T-helper 2 cell treated with Interferon-gamma antibody and Interleukin-4, amounts not matched to agents 5 μg/mL and 100 μg/mL, for 36 hours (primary cell): ENCODE data around the gene PLXNC1.

Experiments used
- DNase-seq: peaks from one replicate; pipeline ENCODE4 v3.0.0; 2021; ENCODE audit warnings: low spot score
- H3K27ac Mint-ChIP-seq: one replicate; pipeline ENCODE4 v1.8.0; 2021; ENCODE audit warnings: mild to moderate bottlenecking, mixed read lengths
- H3K27me3 Mint-ChIP-seq: one replicate; pipeline ENCODE4 v1.8.0; 2021; ENCODE audit warnings: low read depth, mixed read lengths
- H3K36me3 Mint-ChIP-seq: one replicate; pipeline ENCODE4 v1.8.0; 2021; ENCODE audit warnings: low read depth, mixed read lengths
- H3K4me1 Mint-ChIP-seq: one replicate; pipeline ENCODE4 v1.8.0; 2021; ENCODE audit warnings: low read depth, mixed read lengths
- H3K4me3 Mint-ChIP-seq: one replicate; pipeline ENCODE4 v1.8.0; 2022; ENCODE audit warnings: mild to moderate bottlenecking, moderate library complexity, mixed read lengths
- H3K9me3 Mint-ChIP-seq: one replicate; pipeline ENCODE4 v1.8.0; 2021; ENCODE audit warnings: mixed read lengths

PLXNC1 gene

GRCh38 chr12:94223842-94224241, 75.5 kb downstream of the PLXNC1 start:
- H3K9me3 Mint-ChIP-seq, result no peaks in the 10 kb centered on the region
- no peak overlapping the region for H3K27ac Mint-ChIP-seq
- no peaks in the 10 kb centered on the region for H3K27me3 Mint-ChIP-seq
- no peak overlapping the region for H3K4me3 Mint-ChIP-seq
- peaks cover 1% of the 10 kb centered on the region for H3K4me1 Mint-ChIP-seq
- no peak for DNase-seq
- H3K36me3 Mint-ChIP-seq, result peaks cover 52% of the 10 kb centered on the region

GRCh38 chr12:94225506-94225905, 77.1 kb downstream of the PLXNC1 start:
- H3K27me3 Mint-ChIP-seq, result no peaks in the 10 kb centered on the region
- DNase-seq, result no peak
- H3K27ac Mint-ChIP-seq, result no peak overlapping the region
- H3K36me3 Mint-ChIP-seq, result peaks cover 56% of the 10 kb centered on the region
- no peaks in the 10 kb centered on the region for H3K9me3 Mint-ChIP-seq
- peaks cover 4% of the 10 kb centered on the region for H3K4me1 Mint-ChIP-seq
- no peak overlapping the region for H3K4me3 Mint-ChIP-seq

GRCh38 chr12:94225947-94226630, 77.7 kb downstream of the PLXNC1 start:
- no peak for DNase-seq
- Mint-ChIP-seq H3K9me3 (no peaks in the 10 kb centered on the region), H3K4me1 (peaks cover 4% of the 10 kb centered on the region), H3K36me3 (peaks cover 56% of the 10 kb centered on the region), H3K4me3 (no peak overlapping the region), H3K27me3 (no peaks in the 10 kb centered on the region), H3K27ac (no peak overlapping the region)

- H3K9me3 Mint-ChIP-seq, result no peaks in the 10 kb centered on the region
- no peak overlapping the region for H3K4me3 Mint-ChIP-seq
Measured at GRCh38 chr12:94227066-94227465, 78.7 kb downstream of the PLXNC1 start.

GRCh38 chr12:94228488-94228907, 80.1 kb downstream of the PLXNC1 start:
- H3K36me3 Mint-ChIP-seq, result peaks cover 51% of the 10 kb centered on the region
- no peak for DNase-seq
- H3K4me3 Mint-ChIP-seq, result no peak overlapping the region
- H3K4me1 Mint-ChIP-seq, result peaks cover 7% of the 10 kb centered on the region
- H3K27me3 Mint-ChIP-seq, result no peaks in the 10 kb centered on the region
- H3K9me3 Mint-ChIP-seq, result no peaks in the 10 kb centered on the region
- no peak overlapping the region for H3K27ac Mint-ChIP-seq

More at GRCh38 chr12:94227066-94227465, 78.7 kb downstream of the PLXNC1 start:
- no peaks in the 10 kb centered on the region for H3K27me3 Mint-ChIP-seq
- no peak for DNase-seq
- H3K27ac Mint-ChIP-seq, result no peak overlapping the region
- H3K36me3 Mint-ChIP-seq, result peaks cover 55% of the 10 kb centered on the region
- peaks cover 4% of the 10 kb centered on the region for H3K4me1 Mint-ChIP-seq

- H3K9me3 Mint-ChIP-seq, result no peaks in the 10 kb centered on the region
- peaks cover 43% of the 10 kb centered on the region for H3K36me3 Mint-ChIP-seq
- no peak overlapping the region for H3K4me3 Mint-ChIP-seq
- no peak for DNase-seq
- peaks cover 7% of the 10 kb centered on the region for H3K4me1 Mint-ChIP-seq
- no peak overlapping the region for H3K27ac Mint-ChIP-seq
- H3K27me3 Mint-ChIP-seq, result no peaks in the 10 kb centered on the region
Measured at GRCh38 chr12:94229902-94230301, 81.5 kb downstream of the PLXNC1 start.

- H3K27ac Mint-ChIP-seq, result peak overlapping the region; percentile 41
- H3K4me1 Mint-ChIP-seq, result peaks cover 7% of the 10 kb centered on the region
- peaks cover 44% of the 10 kb centered on the region for H3K36me3 Mint-ChIP-seq
- no peaks in the 10 kb centered on the region for H3K27me3 Mint-ChIP-seq
- DNase-seq, result no peak
- no peaks in the 10 kb centered on the region for H3K9me3 Mint-ChIP-seq
- H3K4me3 Mint-ChIP-seq, result peak overlapping the region; percentile 45
Measured at GRCh38 chr12:94230357-94230905, 82.1 kb downstream of the PLXNC1 start.

GRCh38 chr12:94231709-94232108, 83.3 kb downstream of the PLXNC1 start:
- no peaks in the 10 kb centered on the region for H3K27me3 Mint-ChIP-seq
- no peaks in the 10 kb centered on the region for H3K9me3 Mint-ChIP-seq
- peaks cover 7% of the 10 kb centered on the region for H3K4me1 Mint-ChIP-seq
- DNase-seq, result no peak
- H3K36me3 Mint-ChIP-seq, result peaks cover 41% of the 10 kb centered on the region
- no peak overlapping the region for H3K27ac Mint-ChIP-seq
- no peak overlapping the region for H3K4me3 Mint-ChIP-seq

GRCh38 chr12:94235848-94236247, 87.5 kb downstream of the PLXNC1 start:
- no peak for DNase-seq
- Mint-ChIP-seq H3K9me3 (no peaks in the 10 kb centered on the region), H3K4me3 (no peak overlapping the region), H3K27ac (no peak overlapping the region), H3K27me3 (no peaks in the 10 kb centered on the region), H3K4me1 (peaks cover 5% of the 10 kb centered on the region), H3K36me3 (peaks cover 39% of the 10 kb centered on the region)

- H3K27ac Mint-ChIP-seq, result no peak overlapping the region
Measured at GRCh38 chr12:94239332-94239993, 91.1 kb downstream of the PLXNC1 start.

GRCh38 chr12:94240171-94240570, 91.8 kb downstream of the PLXNC1 start:
- peaks cover 57% of the 10 kb centered on the region for H3K36me3 Mint-ChIP-seq
- no peak for DNase-seq
- no peaks in the 10 kb centered on the region for H3K9me3 Mint-ChIP-seq
- peaks cover 14% of the 10 kb centered on the region for H3K4me1 Mint-ChIP-seq
- no peaks in the 10 kb centered on the region for H3K27me3 Mint-ChIP-seq
- H3K4me3 Mint-ChIP-seq, result no peak overlapping the region
- H3K27ac Mint-ChIP-seq, result no peak overlapping the region

More at GRCh38 chr12:94239332-94239993, 91.1 kb downstream of the PLXNC1 start:
- Mint-ChIP-seq H3K4me1 (peaks cover 7% of the 10 kb centered on the region), H3K9me3 (no peaks in the 10 kb centered on the region), H3K36me3 (peaks cover 53% of the 10 kb centered on the region), H3K4me3 (no peak overlapping the region), H3K27me3 (no peaks in the 10 kb centered on the region)
- DNase-seq, result no peak

GRCh38 chr12:94242901-94243300, 94.5 kb downstream of the PLXNC1 start:
- Mint-ChIP-seq H3K4me3 (no peak overlapping the region), H3K4me1 (peaks cover 30% of the 10 kb centered on the region), H3K36me3 (peaks cover 67% of the 10 kb centered on the region), H3K27ac (no peak overlapping the region), H3K9me3 (no peaks in the 10 kb centered on the region), H3K27me3 (no peaks in the 10 kb centered on the region)
- no peak for DNase-seq

GRCh38 chr12:94244165-94245133, 96.1 kb downstream of the PLXNC1 start:
- Mint-ChIP-seq H3K4me3 (peak overlapping the region; percentile 57), H3K4me1 (peaks cover 30% of the 10 kb centered on the region), H3K9me3 (no peaks in the 10 kb centered on the region), H3K27ac (peak overlapping the region; percentile 62), H3K36me3 (peaks cover 66% of the 10 kb centered on the region), H3K27me3 (no peaks in the 10 kb centered on the region)
- peak; percentile 51 for DNase-seq
